UCSD-AML1 (cell line): Measurements from ENCODE around the gene PCSK2.

Source experiments
- DNase-seq: peaks from one replicate; lab custom pipeline; 2025; ENCODE audit not compliant: unreplicated experiment; lab: John Stamatoyannopoulos, UW

Gene PCSK2

GRCh38 chr20:17530153-17530552 is 303.3 kb downstream of the PCSK2 start:
- no peak for DNase-seq

DNA sequence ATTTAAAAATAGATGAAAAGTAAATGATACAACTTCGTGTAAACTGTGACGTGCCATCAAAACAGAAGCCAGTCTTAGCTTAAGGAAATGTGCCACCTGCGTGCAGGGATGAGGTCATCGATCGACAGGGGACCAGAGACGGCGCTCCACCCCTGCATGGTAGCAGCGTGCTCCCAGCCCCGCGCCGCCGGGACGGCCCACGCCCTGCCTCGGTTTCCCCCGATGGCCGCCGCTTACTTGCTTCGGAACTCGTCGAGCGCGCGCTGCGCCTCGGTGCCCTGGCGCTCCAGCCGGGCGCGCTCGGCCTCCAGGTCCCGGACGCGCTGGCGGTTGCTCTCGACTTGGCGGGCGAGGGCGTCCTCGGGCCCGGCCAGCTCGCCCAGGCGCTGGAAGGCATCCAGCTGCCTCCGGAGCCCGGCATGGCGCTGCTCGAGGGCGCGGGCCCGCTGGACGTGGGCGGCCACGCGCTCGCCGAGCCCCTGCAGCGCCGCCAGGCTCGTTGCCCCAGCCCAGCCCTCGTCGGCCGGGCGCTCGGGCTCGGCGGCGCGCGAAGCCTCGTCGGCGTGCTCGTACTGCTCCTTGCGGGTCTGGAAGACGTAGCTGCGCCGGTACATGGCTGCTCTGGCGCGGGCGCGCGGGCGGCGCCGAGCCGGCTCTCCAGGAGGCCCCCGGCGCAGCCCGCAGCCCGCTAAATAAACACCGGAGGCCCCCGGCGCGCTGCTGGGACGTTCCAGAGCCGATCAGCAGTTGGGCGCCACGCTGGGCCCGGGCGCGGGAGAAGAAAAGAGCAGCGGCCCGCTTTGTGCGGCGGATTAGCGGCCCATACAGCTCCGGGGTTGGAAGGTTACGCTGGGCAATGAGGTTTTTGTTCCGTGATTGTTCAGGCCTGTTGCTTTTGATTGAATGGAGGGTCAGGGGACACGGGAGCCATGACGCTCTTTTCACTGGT is 304.1 kb downstream of the PCSK2 start, which contains the start of gene BFSP1:
Gene BFSP1, minus strand, starts transcription at position 664 of the 949 bp plus-strand sequence. Its CDS starts 50 bp downstream, at position 614.
- peak; percentile 52 for DNase-seq

- no peak for DNase-seq
Measured at GRCh38 chr20:17531665-17532025, 304.8 kb downstream of the PCSK2 start.

DNA sequence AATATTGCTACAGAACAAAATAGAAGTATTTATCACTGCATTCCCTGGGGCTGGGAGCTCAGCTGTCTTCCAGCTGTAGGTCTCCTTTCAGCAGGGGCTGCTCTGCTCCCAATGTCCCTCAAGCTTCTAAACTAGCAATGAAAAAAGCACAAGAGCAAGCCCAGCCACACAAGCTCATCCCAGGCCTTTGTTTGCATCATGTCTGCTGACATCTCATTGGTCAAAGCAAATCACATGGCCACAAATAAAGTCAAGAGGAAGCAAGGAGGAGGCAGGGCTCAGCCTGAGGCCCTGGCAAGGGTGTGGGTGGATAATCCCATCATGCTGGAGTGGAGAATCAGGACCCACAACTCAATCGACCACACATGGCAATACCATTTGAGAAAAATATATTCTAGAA is 306.6 kb downstream of the PCSK2 start:
- no peak for DNase-seq

DNA sequence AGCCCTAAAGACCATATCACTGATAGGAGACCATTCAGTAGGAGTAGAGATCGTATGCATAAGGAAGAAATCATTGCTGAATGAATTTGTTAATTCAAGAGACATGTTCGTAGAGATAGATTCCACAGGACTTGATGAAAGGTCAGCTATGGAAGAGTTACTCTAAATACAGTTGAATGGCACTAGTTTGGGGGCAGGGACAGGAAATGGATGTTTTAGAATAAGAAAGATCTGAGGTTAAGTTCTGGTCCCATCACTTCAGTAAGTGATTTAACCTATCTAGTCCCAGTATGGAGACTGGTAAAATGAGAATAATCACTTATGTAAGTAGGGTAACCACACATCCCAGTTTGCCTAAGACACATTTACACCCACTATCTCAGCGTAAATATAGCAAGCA is 307.2 kb downstream of the PCSK2 start:
- DNase-seq, result no peak
